Cardiac fibroblast (primary cell): ENCODE results near the gene RBM33.
A peak's percentile ranks its signal among the peaks of the same experiment; 100 is the strongest.

ENCODE experiments used
- DNase-seq, 2 donors: peaks; one replicate each; pipeline versions ENCODE4 v3.0.0 to v3.0.0-alpha.2; 2010; ENCODE audit warnings: low read depth in 2 of 2
- H3K4me3 ChIP-seq, 2 donors: replicated peaks in 1 of 2; 1 replicate in 1 of 2; 2 replicates in 1 of 2; pipeline ENCODE4 v1.5.1; 2011; ENCODE audit warnings: low read depth in 2 of 2, low read length in 2 of 2, mild to moderate bottlenecking in 2 of 2, moderate library complexity in 1 of 2
- CTCF ChIP-seq: IDR thresholded peaks from one replicate; pipeline ENCODE4 v1.5.1; 2011; ENCODE audit warnings: low read depth, mild to moderate bottlenecking, low read length, inconsistent platforms

The RBM33 gene

GRCh38 chr7:155644178-155644970, at the start of gene RBM33:
Gene RBM33 (plus strand): TSS chr7:155644661. CDS start chr7:155644877, 216 bp downstream.
- DNase-seq = peak; percentile 86
- peak within 1 kb of the TSS; percentile 96 to 98 for H3K4me3 ChIP-seq
- TF ChIP-seq CTCF = no peak

GRCh38 chr7:155594961-155595366, 49.5 kb upstream of the RBM33 start:
- no peak overlapping the region for H3K4me3 ChIP-seq
- TF ChIP-seq CTCF = no peak
- DNase-seq = no peak

- no peak overlapping the region for H3K4me3 ChIP-seq
- DNase-seq = peak; percentile 9 to 21
- no peak for TF ChIP-seq CTCF
These were observed 46.7 kb upstream of the RBM33 start for GRCh38 chr7:155597753-155598140.

- TF ChIP-seq CTCF = peak; percentile 98
- DNase-seq = peak; percentile 76 to 79
- no peak overlapping the region for H3K4me3 ChIP-seq
These were observed 45.7 kb upstream of the RBM33 start for GRCh38 chr7:155598810-155599210.

GRCh38 chr7:155602156-155602555, 42.3 kb upstream of the RBM33 start:
- TF ChIP-seq CTCF = no peak
- no peak for DNase-seq
- no peak overlapping the region for H3K4me3 ChIP-seq

GRCh38 chr7:155602750-155603149, 41.7 kb upstream of the RBM33 start:
- no peak overlapping the region for H3K4me3 ChIP-seq
- TF ChIP-seq CTCF = no peak
- no peak for DNase-seq
